NOMO-1 (cell line): Measurements from ENCODE around the gene SIX1.
A peak's percentile ranks its signal among the peaks of the same experiment; 100 is the strongest.

Source experiments
- DNase-seq, 2 experiments: peaks; one replicate each; lab custom pipeline; 2025; ENCODE audit not compliant: unreplicated experiment in 2 of 2; lab: John Stamatoyannopoulos, UW

SIX1 gene

GRCh38 chr14:60655898-60656685 lies 6.8 kb upstream of the SIX1 start:
- DNase-seq = no peak

GRCh38 chr14:60655119-60655897 lies 6.0 kb upstream of the SIX1 start:
- no peak for DNase-seq

- DNase-seq = no peak
Measured at GRCh38 chr14:60654334-60654821, 5.1 kb upstream of the SIX1 start.

- DNase-seq = no peak
Measured at GRCh38 chr14:60653701-60654161, 4.5 kb upstream of the SIX1 start.

GRCh38 chr14:60652674-60653651 lies 3.7 kb upstream of the SIX1 start:
- no peak for DNase-seq

- no peak for DNase-seq
Measured at GRCh38 chr14:60651796-60652673, 2.8 kb upstream of the SIX1 start.

GRCh38 chr14:60651086-60651795 lies 2.0 kb upstream of the SIX1 start:
- DNase-seq = no peak

GRCh38 chr14:60650373-60650961 lies 1.2 kb upstream of the SIX1 start:
- no peak for DNase-seq

GRCh38 chr14:60649875-60650372 lies 647 bp upstream of the SIX1 start:
- no peak for DNase-seq

- no peak for DNase-seq
Measured at GRCh38 chr14:60648249-60648933, 886 bp downstream of the SIX1 start.

GRCh38 chr14:60647837-60648248 lies 1.4 kb downstream of the SIX1 start:
- DNase-seq = no peak

- peak in 1 of 2 experiments; percentile 46 for DNase-seq
Measured at GRCh38 chr14:60647081-60647836, 2.0 kb downstream of the SIX1 start.

GRCh38 chr14:60646226-60646818 lies 3.0 kb downstream of the SIX1 start:
- no peak for DNase-seq

- DNase-seq = no peak
Measured at GRCh38 chr14:60645126-60645741, 4.0 kb downstream of the SIX1 start.

GRCh38 chr14:60644666-60645065 lies 4.6 kb downstream of the SIX1 start:
- no peak for DNase-seq
